ENCODE data around the gene ADAM8.

- TF ChIP-seq GATA2 (IDR thresholded peaks at IDR 0.05; ENCODE audit: low read depth, low read length): no peak
- TF ChIP-seq GATA3 (IDR thresholded peaks at IDR 0.05; ENCODE audit: low read depth, low read length): no peak
Measured at GRCh38 chr10:133316266-133316665, 39.6 kb upstream of the ADAM8 start.
